ENCODE results near the gene TNKS2. TPM values are rescaled to one million over a fixed set of nuclear protein-coding genes. Genes with fewer than 3 reads are reported as not detected.

Gene TNKS2
- total and polyA plus RNA-seq, 4 donors, result 8.6 to 80.1 (median 23.3) TPM

GRCh38 chr10:91762878-91763277 lies 35.3 kb upstream of the TNKS2 start:
- 33 to 55% methylated on average over 1 of the region's 1 CpG for WGBS, 2 donors
- no peak for ATAC-seq (ENCODE audit: insufficient read depth, low FRiP score)
- Histone ChIP-seq H3K9me3 (ENCODE audit: control insufficient read depth in 4 of 4, insufficient read depth in 3 of 4, low read length in 3 of 4) (no peaks in the 10 kb centered on the region), H3K27ac (ENCODE audit: low read depth in 1 of 2, low read length in 1 of 2) (no peak overlapping the region), H3K36me3 (ENCODE audit: control insufficient read depth in 4 of 4, insufficient read depth in 4 of 4, low read length in 4 of 4) (no peaks in the 10 kb centered on the region), H3K4me3 (no peak overlapping the region), H3K9ac (ENCODE audit: insufficient read depth in 1 of 2, low read length in 2 of 2) (no peak overlapping the region), H3K4me1 (ENCODE audit: control insufficient read depth in 5 of 5, insufficient read depth in 5 of 5, low read length in 5 of 5) (no peaks in the 10 kb centered on the region), H3K27me3 (ENCODE audit: control insufficient read depth in 3 of 3, insufficient read depth in 3 of 3, low read length in 2 of 3) (no peaks in the 10 kb centered on the region)
- no peak for DNase-seq
- TF ChIP-seq, protein P1, sequence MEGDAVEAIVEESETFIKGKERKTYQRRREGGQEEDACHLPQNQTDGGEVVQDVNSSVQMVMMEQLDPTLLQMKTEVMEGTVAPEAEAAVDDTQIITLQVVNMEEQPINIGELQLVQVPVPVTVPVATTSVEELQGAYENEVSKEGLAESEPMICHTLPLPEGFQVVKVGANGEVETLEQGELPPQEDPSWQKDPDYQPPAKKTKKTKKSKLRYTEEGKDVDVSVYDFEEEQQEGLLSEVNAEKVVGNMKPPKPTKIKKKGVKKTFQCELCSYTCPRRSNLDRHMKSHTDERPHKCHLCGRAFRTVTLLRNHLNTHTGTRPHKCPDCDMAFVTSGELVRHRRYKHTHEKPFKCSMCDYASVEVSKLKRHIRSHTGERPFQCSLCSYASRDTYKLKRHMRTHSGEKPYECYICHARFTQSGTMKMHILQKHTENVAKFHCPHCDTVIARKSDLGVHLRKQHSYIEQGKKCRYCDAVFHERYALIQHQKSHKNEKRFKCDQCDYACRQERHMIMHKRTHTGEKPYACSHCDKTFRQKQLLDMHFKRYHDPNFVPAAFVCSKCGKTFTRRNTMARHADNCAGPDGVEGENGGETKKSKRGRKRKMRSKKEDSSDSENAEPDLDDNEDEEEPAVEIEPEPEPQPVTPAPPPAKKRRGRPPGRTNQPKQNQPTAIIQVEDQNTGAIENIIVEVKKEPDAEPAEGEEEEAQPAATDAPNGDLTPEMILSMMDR (IDR thresholded peaks at IDR 0.05; ENCODE audit: control extremely low read depth, extremely low read depth), result no peak

DNA sequence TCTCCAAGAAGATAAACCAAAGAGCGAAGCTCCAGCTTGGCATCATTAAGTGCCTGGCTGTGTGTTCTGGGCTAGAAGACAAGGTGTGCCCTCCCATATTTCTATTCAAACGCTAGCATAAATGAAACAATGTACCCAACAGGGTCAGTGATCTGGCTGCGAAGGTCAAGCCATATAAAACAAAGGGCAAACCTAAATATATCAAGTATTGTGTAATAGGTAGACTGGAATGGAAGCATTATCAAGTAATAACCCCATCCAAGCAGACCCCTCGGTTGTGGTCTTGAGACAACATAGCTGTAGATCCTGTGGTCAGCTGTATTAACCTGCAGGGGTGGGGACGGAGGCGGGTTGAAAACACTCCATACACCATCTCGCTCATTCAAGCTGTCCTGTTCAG lies 31.6 kb upstream of the TNKS2 start:
- H3K27ac ChIP-seq (ENCODE audit: low read depth in 1 of 2, low read length in 1 of 2), result no peak overlapping the region
- DNase-seq, result no peak
- H3K27me3 ChIP-seq (ENCODE audit: control insufficient read depth in 3 of 3, insufficient read depth in 3 of 3, low read length in 2 of 3), result no peaks in the 10 kb centered on the region
- WGBS, 2 donors, result 93 to 95% methylated on average over 7 of the region's 7 CpGs
- H3K36me3 ChIP-seq (ENCODE audit: control insufficient read depth in 4 of 4, insufficient read depth in 4 of 4, low read length in 4 of 4), result no peaks in the 10 kb centered on the region
- H3K9me3 ChIP-seq (ENCODE audit: control insufficient read depth in 4 of 4, insufficient read depth in 3 of 4, low read length in 3 of 4), result no peaks in the 10 kb centered on the region
- ATAC-seq (ENCODE audit: insufficient read depth, low FRiP score), result no peak
- TF ChIP-seq, protein P1 (IDR thresholded peaks at IDR 0.05; ENCODE audit: control extremely low read depth, extremely low read depth), result no peak
- H3K9ac ChIP-seq (ENCODE audit: insufficient read depth in 1 of 2, low read length in 2 of 2), result no peak overlapping the region
- no peaks in the 10 kb centered on the region for H3K4me1 ChIP-seq (ENCODE audit: control insufficient read depth in 5 of 5, insufficient read depth in 5 of 5, low read length in 5 of 5)
- no peak overlapping the region for H3K4me3 ChIP-seq

GRCh38 chr10:91768123-91768522 lies 30.1 kb upstream of the TNKS2 start:
- TF ChIP-seq, protein P1 (IDR thresholded peaks at IDR 0.05; ENCODE audit: control extremely low read depth, extremely low read depth), result no peak
- no peak overlapping the region for H3K4me3 ChIP-seq
- H3K36me3 ChIP-seq (ENCODE audit: control insufficient read depth in 4 of 4, insufficient read depth in 4 of 4, low read length in 4 of 4), result no peaks in the 10 kb centered on the region
- peaks cover 0 to 2% (median 0%) of the 10 kb centered on the region in 3 donors for H3K27me3 ChIP-seq (ENCODE audit: control insufficient read depth in 3 of 3, insufficient read depth in 3 of 3, low read length in 2 of 3)
- H3K27ac ChIP-seq (ENCODE audit: low read depth in 1 of 2, low read length in 1 of 2), result no peak overlapping the region
- H3K4me1 ChIP-seq (ENCODE audit: control insufficient read depth in 5 of 5, insufficient read depth in 5 of 5, low read length in 5 of 5), result no peaks in the 10 kb centered on the region
- DNase-seq (no peak), ATAC-seq (ENCODE audit: insufficient read depth, low FRiP score) (no peak)
- H3K9ac ChIP-seq (ENCODE audit: insufficient read depth in 1 of 2, low read length in 2 of 2), result no peak overlapping the region
- WGBS, 2 donors, result 67 to 79% methylated on average over 3 of the region's 3 CpGs
- no peaks in the 10 kb centered on the region for H3K9me3 ChIP-seq (ENCODE audit: control insufficient read depth in 4 of 4, insufficient read depth in 3 of 4, low read length in 3 of 4)

GRCh38 chr10:91771907-91772306 lies 26.3 kb upstream of the TNKS2 start:
- TF ChIP-seq, protein P1 (IDR thresholded peaks at IDR 0.05; ENCODE audit: control extremely low read depth, extremely low read depth), result no peak
- H3K27ac ChIP-seq (ENCODE audit: low read depth in 1 of 2, low read length in 1 of 2), result no peak overlapping the region
- DNase-seq (no peak), ATAC-seq (ENCODE audit: insufficient read depth, low FRiP score) (no peak)
- peaks cover 0 to 2% (median 0%) of the 10 kb centered on the region in 3 donors for H3K27me3 ChIP-seq (ENCODE audit: control insufficient read depth in 3 of 3, insufficient read depth in 3 of 3, low read length in 2 of 3)
- H3K4me3 ChIP-seq, result no peak overlapping the region
- 63 to 71% methylated on average over 1 of the region's 1 CpG for WGBS, 2 donors
- H3K4me1 ChIP-seq (ENCODE audit: control insufficient read depth in 5 of 5, insufficient read depth in 5 of 5, low read length in 5 of 5), result no peaks in the 10 kb centered on the region
- H3K36me3 ChIP-seq (ENCODE audit: control insufficient read depth in 4 of 4, insufficient read depth in 4 of 4, low read length in 4 of 4), result no peaks in the 10 kb centered on the region
- H3K9ac ChIP-seq (ENCODE audit: insufficient read depth in 1 of 2, low read length in 2 of 2), result no peak overlapping the region
- H3K9me3 ChIP-seq (ENCODE audit: control insufficient read depth in 4 of 4, insufficient read depth in 3 of 4, low read length in 3 of 4), result peaks cover 0 to 2% (median 0%) of the 10 kb centered on the region in 4 donors

Data from lung (tissue), 12 donors.